ENCODE measurements around the gene STK11IP.
A peak's percentile ranks its signal among the peaks of the same experiment; 100 is the strongest.

The STK11IP gene

GRCh38 chr2:219661197-219661954, 63.7 kb downstream of the STK11IP start:
- DNase-seq = peak; percentile 82

DNA sequence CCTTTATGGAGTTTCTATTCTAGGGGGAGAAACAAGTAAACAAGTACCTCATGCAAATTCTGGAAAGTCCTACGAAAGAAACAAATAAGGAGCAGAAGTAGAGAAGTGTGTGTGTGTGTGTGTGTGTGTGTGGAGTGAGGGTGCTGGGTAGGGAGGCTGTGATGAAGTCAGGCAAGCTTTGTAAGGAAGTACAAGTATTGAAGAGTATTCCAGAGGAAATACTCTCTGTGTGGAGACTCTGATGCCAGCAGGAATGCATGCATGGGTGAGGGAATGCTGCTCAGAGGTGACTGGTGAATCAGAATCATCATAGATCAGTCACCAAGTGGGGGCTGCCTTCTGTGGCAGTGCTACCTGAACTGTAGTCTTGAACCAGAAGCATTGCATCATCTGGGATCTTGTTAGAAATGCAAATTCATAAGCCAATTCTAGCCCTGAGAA, 64.3 kb downstream of the STK11IP start:
- peak; percentile 91 for DNase-seq

GRCh38 chr2:219662566-219662965, 64.9 kb downstream of the STK11IP start:
- peak; percentile 57 for DNase-seq

- DNase-seq = no peak
Observed at GRCh38 chr2:219663116-219663762, 65.6 kb downstream of the STK11IP start.

DNA sequence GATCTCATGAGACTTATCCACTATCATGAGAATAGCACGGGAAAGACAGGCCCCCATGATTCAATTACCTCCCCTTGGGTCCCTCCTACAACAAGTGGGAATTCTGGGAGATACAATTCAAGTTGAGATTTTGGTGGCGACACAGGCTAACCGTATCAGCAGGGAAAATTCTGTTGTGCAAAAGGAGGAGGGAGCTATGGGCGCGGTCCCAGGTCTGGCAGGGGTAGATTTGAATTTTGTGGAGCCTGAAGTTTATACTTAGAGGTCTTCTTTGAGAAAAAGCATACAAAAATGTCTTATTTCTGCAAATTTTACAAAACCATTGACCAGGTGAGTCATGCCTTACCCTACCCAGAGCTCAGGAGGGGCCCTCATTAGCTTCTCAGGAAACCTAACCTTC, 66.4 kb downstream of the STK11IP start:
- no peak for DNase-seq

DNA sequence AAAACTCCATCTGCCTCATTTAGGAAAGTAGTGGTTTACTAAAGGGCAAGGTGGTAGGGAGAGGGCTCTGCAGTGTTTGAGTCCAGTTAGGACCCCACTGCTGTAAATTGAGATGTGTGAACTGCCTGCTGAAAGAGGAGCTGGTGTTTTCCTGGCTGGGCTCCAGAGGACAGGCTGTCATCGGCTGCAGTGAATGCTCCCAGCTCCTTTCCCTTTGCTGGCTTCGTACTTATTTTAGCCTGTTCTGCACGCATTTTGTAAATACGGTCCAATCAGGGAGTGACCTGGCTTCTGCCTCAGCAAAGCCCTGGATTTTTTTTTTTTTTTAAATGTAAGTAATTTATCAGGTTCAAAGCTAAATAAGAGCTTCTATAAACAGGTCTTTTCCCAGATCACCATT, 67.3 kb downstream of the STK11IP start:
- DNase-seq = no peak

DNA sequence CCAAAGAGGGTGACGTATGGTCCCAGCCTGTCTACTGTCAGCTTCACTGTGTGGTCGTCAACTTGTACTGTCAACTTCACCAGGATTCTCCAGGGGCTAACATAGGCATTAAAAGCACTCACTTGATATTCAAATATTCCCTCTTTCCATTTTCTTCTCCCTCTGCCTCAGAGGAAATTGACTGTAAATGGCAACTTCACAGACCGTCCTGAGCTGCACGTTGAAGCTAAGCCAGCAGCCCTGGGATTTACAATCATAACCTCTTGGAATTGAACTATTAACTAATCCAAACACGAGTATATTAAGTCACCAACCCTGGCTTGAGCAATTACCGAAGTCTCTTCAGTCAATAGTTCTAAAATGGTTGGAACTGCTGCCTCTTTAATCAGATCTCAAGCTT, 68.3 kb downstream of the STK11IP start:
- DNase-seq = no peak

Measured in kidney glomerular epithelial cell (primary cell).